ENCODE data around the gene NQO1. TPM values are rescaled to one million over a fixed set of nuclear protein-coding genes. Genes with fewer than 3 reads are reported as not detected.

NQO1 gene
- total and polyA plus RNA-seq, 2 experiments from 2014 or later = 2.1 to 10.8 TPM

GRCh38 chr16:69662901-69663300, 63.5 kb downstream of the NQO1 start:
- Histone ChIP-seq H3K27me3 (no peaks in the 10 kb centered on the region), H3K9me3 (ENCODE audit: low read depth) (no peaks in the 10 kb centered on the region), H3K36me3 (peaks cover 15% of the 10 kb centered on the region), H3K4me1 (ENCODE audit: low read depth) (no peaks in the 10 kb centered on the region), H3K4me3 (no peak overlapping the region), H3K27ac (no peak overlapping the region)
- no peak for TF ChIP-seq CTCF (IDR thresholded peaks at IDR 0.05; ENCODE audit: low read depth, low read length)
- no peak for DNase-seq (ENCODE audit: low read depth in 1 of 2, low spot score in 1 of 2)

- no peaks in the 10 kb centered on the region for H3K9me3 ChIP-seq (ENCODE audit: low read depth)
- no peak for DNase-seq (ENCODE audit: low read depth in 1 of 2, low spot score in 1 of 2)
- peaks cover 32% of the 10 kb centered on the region for H3K36me3 ChIP-seq
- H3K4me1 ChIP-seq (ENCODE audit: low read depth) = no peaks in the 10 kb centered on the region
- no peaks in the 10 kb centered on the region for H3K27me3 ChIP-seq
- TF ChIP-seq CTCF (IDR thresholded peaks at IDR 0.05; ENCODE audit: low read depth, low read length) = no peak
- H3K27ac ChIP-seq = no peak overlapping the region
- H3K4me3 ChIP-seq = no peak overlapping the region
Measured at GRCh38 chr16:69660166-69660565, 66.2 kb downstream of the NQO1 start.

Other genes with a start within 250 kb of the NQO1 start
- 10.6 and 15.9 TPM in 2 replicates for gene NFAT5, start 160.6 kb downstream of the NQO1 start, total RNA-seq
- 6.2 and 8.9 TPM in 2 replicates for gene NFAT5, start 160.6 kb downstream of the NQO1 start, polyA plus RNA-seq
- 19.9 and 34.0 TPM in 2 replicates for gene NOB1, start 28.4 kb upstream of the NQO1 start, total RNA-seq
- 26.8 and 35.3 TPM in 2 replicates for gene NOB1, start 28.4 kb upstream of the NQO1 start, polyA plus RNA-seq
- gene WWP2, start 35.8 kb upstream of the NQO1 start, total RNA-seq = 24.8 and 27.8 TPM in 2 replicates
- gene WWP2, start 35.8 kb upstream of the NQO1 start, polyA plus RNA-seq = 21.3 and 34.9 TPM in 2 replicates
- gene CLEC18A, start 224.8 kb upstream of the NQO1 start, total RNA-seq = 0.09 TPM in 1 of 2 replicates, not detected in the other
- 0.40 and 0.55 TPM in 2 replicates for gene CLEC18A, start 224.8 kb upstream of the NQO1 start, polyA plus RNA-seq

Measured in cardiac muscle cell (in vitro differentiated cells and primary cell).